ENCODE results near the gene MGLL. TPM values are rescaled to one million over a fixed set of nuclear protein-coding genes. Genes with fewer than 3 reads are reported as not detected.

The MGLL gene
- total RNA-seq, 4 donors from 2014 or later: 37.9 to 54.3 (median 45.2) TPM

DNA sequence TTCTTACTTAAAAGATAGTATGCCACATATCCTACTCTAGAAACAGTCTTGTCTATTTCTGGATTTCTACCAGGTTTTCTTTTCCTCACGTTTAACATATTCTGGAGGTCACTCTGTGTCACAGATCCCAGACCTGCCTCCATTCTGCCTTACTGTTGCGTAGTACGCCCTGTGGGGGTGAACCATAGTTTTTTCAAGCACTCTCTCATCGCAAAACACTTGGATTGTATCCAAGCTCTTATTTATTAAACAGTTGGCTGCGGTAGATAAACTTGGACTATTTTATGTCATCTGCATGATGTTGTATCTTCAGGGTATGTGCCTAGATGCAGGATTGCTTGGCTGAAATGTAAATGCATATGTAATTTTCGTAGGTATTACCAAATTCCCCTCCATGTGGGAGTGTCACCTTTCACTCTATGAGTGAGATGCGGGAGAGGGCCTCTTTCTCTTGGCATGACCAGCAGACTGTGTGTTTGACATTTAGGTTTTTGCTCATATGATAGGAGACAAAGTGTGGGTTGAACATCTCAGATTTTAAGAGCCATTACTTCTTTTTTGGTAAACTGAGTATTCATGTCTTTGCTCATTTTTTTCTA lies 93.8 kb downstream of the MGLL start:
- no peak for TF ChIP-seq POLR2AphosphoS5 (IDR thresholded peaks at IDR 0.05)
- no peak for TF ChIP-seq EP300 (IDR thresholded peaks at IDR 0.05)
- TF ChIP-seq POLR2A (IDR thresholded peaks at IDR 0.05): no peak
- TF ChIP-seq, protein P1, sequence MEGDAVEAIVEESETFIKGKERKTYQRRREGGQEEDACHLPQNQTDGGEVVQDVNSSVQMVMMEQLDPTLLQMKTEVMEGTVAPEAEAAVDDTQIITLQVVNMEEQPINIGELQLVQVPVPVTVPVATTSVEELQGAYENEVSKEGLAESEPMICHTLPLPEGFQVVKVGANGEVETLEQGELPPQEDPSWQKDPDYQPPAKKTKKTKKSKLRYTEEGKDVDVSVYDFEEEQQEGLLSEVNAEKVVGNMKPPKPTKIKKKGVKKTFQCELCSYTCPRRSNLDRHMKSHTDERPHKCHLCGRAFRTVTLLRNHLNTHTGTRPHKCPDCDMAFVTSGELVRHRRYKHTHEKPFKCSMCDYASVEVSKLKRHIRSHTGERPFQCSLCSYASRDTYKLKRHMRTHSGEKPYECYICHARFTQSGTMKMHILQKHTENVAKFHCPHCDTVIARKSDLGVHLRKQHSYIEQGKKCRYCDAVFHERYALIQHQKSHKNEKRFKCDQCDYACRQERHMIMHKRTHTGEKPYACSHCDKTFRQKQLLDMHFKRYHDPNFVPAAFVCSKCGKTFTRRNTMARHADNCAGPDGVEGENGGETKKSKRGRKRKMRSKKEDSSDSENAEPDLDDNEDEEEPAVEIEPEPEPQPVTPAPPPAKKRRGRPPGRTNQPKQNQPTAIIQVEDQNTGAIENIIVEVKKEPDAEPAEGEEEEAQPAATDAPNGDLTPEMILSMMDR (IDR thresholded peaks at IDR 0.05): no peak
- H3K27me3 ChIP-seq: no peaks in the 10 kb centered on the region
- DNase-seq (ENCODE audit: low spot score in 2 of 2): peak in 1 of 2 donors; percentile 10
- 68% methylated on average over 7 of the region's 7 CpGs for WGBS
- H3K9me3 ChIP-seq: no peaks in the 10 kb centered on the region
- no peak overlapping the region for H3K4me3 ChIP-seq
- H3K36me3 ChIP-seq: no peaks in the 10 kb centered on the region
- H3K27ac ChIP-seq: no peak overlapping the region
- H3K4me1 ChIP-seq: peaks cover 12% of the 10 kb centered on the region

DNA sequence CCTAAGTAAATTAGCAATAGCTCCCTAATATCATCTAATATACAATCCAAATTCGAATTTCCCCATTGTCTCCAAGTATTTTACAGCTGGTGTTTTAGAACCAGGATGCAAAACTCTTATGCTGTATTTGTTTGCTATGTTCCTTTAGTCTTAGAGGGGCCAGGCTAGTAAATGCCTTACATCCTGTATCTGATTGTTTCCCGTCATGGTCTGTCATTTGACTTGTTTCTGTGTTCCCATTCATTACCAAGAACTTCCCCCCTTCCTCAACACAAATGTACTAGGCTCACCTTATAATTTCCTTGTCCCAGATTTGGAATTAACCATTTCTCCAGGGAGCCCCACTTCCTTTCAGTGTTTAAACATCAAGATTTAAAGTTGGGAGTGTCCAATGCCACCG lies 95.4 kb downstream of the MGLL start:
- no peak overlapping the region for H3K27ac ChIP-seq
- TF ChIP-seq POLR2A (IDR thresholded peaks at IDR 0.05) (no peak), POLR2AphosphoS5 (IDR thresholded peaks at IDR 0.05) (no peak), EP300 (IDR thresholded peaks at IDR 0.05) (no peak)
- TF ChIP-seq, protein P1 (IDR thresholded peaks at IDR 0.05): no peak
- WGBS: 79% methylated on average over 3 of the region's 3 CpGs

DNA sequence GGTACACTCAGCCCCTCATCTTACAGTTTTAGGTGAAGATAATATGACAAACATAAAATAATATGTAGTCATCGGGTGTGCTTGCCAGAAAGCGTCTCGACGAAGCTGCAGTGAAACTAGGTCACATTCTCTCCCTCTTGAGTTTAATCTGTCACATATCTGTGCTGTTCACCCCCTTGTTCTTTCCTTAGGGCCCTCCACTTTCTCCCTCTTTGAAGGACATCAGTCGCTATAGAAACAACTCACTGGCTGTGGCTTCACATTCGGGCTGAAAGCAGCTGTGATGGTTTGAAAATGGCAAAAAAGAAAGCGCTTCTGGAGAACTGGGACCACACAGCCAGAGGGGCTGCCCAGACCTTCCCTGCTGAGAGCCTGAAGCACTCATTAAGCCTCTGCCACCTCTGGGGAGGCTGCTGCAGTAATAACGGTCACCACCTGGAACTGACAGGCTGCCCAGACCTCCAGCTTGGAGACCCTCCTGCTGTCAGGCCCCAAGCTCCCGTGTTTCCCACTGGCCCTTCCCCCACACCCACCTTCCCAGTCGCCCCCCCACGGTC lies 99.2 kb downstream of the MGLL start:
- Histone ChIP-seq H3K27ac (peak overlapping the region; percentile 16), H3K27me3 (no peaks in the 10 kb centered on the region), H3K36me3 (peaks cover 5% of the 10 kb centered on the region), H3K4me3 (no peak overlapping the region), H3K9me3 (no peaks in the 10 kb centered on the region), H3K4me1 (peaks cover 9% of the 10 kb centered on the region)
- 59% methylated on average over 11 of the region's 11 CpGs for WGBS
- TF ChIP-seq, protein P1 (IDR thresholded peaks at IDR 0.05): no peak
- TF ChIP-seq POLR2AphosphoS5 (IDR thresholded peaks at IDR 0.05) (no peak), POLR2A (IDR thresholded peaks at IDR 0.05) (no peak), EP300 (IDR thresholded peaks at IDR 0.05) (no peak)
- DNase-seq (ENCODE audit: low spot score in 2 of 2): peak in 1 of 2 donors; percentile 40

More for the DNA sequence above, 95.4 kb downstream of the MGLL start:
- Histone ChIP-seq H3K36me3 (no peaks in the 10 kb centered on the region), H3K9me3 (no peaks in the 10 kb centered on the region), H3K4me3 (no peak overlapping the region), H3K4me1 (peaks cover 17% of the 10 kb centered on the region), H3K27me3 (no peaks in the 10 kb centered on the region)
- no peak for DNase-seq (ENCODE audit: low spot score in 2 of 2)

DNA sequence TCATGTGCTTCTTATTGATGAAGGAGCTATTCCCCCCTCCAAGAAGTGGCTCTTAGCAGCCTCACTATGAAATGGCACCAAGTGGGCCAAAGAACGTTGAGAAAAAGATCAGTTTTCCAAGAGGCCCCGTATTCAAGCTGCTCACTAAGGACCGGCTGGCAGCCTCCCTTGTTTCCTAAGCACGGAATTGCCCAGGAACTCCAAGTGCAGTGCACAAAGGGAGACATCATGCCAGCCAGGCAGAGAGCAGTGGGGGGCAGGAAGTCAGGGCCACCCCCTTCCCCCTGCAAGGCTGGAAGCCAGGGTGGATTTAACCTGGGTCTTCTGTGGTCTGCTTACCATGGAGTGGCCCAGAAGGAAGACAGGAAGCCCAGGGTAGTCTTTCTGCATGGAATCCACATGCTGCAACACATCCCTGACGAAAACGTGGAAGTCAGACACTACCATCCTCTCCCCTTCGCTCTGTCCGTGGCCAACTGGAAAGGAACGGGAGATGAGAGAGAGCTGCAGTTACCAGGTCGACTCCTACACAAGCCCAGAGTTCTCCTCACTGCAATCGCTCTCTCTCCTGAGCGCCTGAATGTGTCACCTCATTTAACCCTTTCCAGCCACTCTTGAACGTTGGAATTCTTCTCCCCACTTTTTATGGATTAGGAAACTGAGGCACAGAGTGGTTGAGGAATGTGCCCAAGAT lies 100.1 kb downstream of the MGLL start:
- Histone ChIP-seq H3K4me1 (peaks cover 18% of the 10 kb centered on the region), H3K4me3 (no peak overlapping the region), H3K36me3 (peaks cover 5% of the 10 kb centered on the region), H3K27me3 (no peaks in the 10 kb centered on the region), H3K9me3 (no peaks in the 10 kb centered on the region), H3K27ac (no peak overlapping the region)
- 58% methylated on average over 12 of the region's 13 CpGs for WGBS
- peak in 1 of 2 donors; percentile 29 for DNase-seq (ENCODE audit: low spot score in 2 of 2)
- TF ChIP-seq, protein P1 (IDR thresholded peaks at IDR 0.05): no peak
- TF ChIP-seq EP300 (IDR thresholded peaks at IDR 0.05): no peak
- no peak for TF ChIP-seq POLR2A (IDR thresholded peaks at IDR 0.05)
- TF ChIP-seq POLR2AphosphoS5 (IDR thresholded peaks at IDR 0.05): no peak

All from suprapubic skin (tissue), 4 donors.